GM12892 (cell line): ENCODE data around the gene NYAP2.

Experiments
- POLR2A ChIP-seq: IDR thresholded peaks from 2 replicates; pipeline ENCODE4 v1.6.1; 2011; ENCODE audit warnings: low read depth, low read length, control low read depth
- POLR2AphosphoS5 ChIP-seq: IDR thresholded peaks from 2 replicates; pipeline ENCODE4 v1.6.1; 2011; ENCODE audit warnings: low read depth, low read length, control low read depth
- TAF1 ChIP-seq: IDR thresholded peaks from 2 replicates; pipeline ENCODE4 v1.6.1; 2011; ENCODE audit warnings: low read depth, mild to moderate bottlenecking, control low read depth, low read length, borderline replicate concordance

- TF ChIP-seq TAF1 (no peak), POLR2A (no peak), POLR2AphosphoS5 (no peak)
Measured at GRCh38 chr2:225531559-225531958, 132.0 kb downstream of the NYAP2 start.
